Vagina (tissue), 2 donors: ENCODE measurements around the gene CNTN5. TPM values are rescaled to one million over a fixed set of nuclear protein-coding genes. Genes with fewer than 3 reads are reported as not detected.

Experiments
- DNase-seq, 2 donors: peaks; one replicate each; pipeline ENCODE4 v3.0.0-alpha.2; 2017; ENCODE audit errors: extremely low spot score in 2 of 2
- H3K27ac ChIP-seq: fragments of 200-600 bp; sonication (generic); one replicate; pipeline ENCODE4 v1.5.1; 2019
- H3K27me3 ChIP-seq: fragments of 200-600 bp; sonication (generic); one replicate; pipeline ENCODE4 v1.5.1; 2019
- H3K36me3 ChIP-seq, 2 donors: fragments of 200-600 bp; sonication (generic); one replicate each; pipeline ENCODE4 v1.5.1; 2017 to 2019
- H3K4me1 ChIP-seq: fragments of 200-600 bp; sonication (generic); one replicate; pipeline ENCODE4 v1.5.1; 2019
- H3K4me3 ChIP-seq, 2 donors: fragments of 200-600 bp; sonication (generic); 1 replicate in 1 of 2; 2 replicates in 1 of 2; pipeline ENCODE4 v1.5.1; 2016 to 2019
- H3K9me3 ChIP-seq: fragments of 200-600 bp; sonication (generic); one replicate; pipeline ENCODE4 v1.5.1; 2019
- POLR2A ChIP-seq, 2 donors: fragments of 450-650 bp; IDR thresholded peaks; one replicate each; pipeline ENCODE4 v1.6.1; 2017; ENCODE audit warnings: antibody characterized with exemption in 2 of 2, mild to moderate bottlenecking in 2 of 2, moderate library complexity in 2 of 2
- POLR2AphosphoS5 ChIP-seq, 2 donors: sonication (generic); formaldehyde crosslinking; IDR thresholded peaks; one replicate each; pipeline ENCODE4 v1.9.0; 2017; ENCODE audit warnings: antibody characterized with exemption in 2 of 2, mild to moderate bottlenecking in 2 of 2, low read depth in 1 of 2; ENCODE audit not compliant: insufficient read depth in 1 of 2
- intact Hi-C: fragments of 100-400 bp; cut with DNase I; formaldehyde crosslinking; loops from one replicate; pipeline ENCODE4 v1.15.1; 2023
- total RNA-seq: library from RNA; depleted of rRNA; stranded (reverse); fragments of >200 nt; gene quantifications from one replicate; pipeline ENCODE4 v1.2.3, GENCODE V29; 2016
- TF ChIP-seq, protein P1 (sequence below), 3 experiments: fragments of 450-650 bp in 2 of 3; fragments of 200-600 bp in 1 of 3; sonication (generic) in 1 of 3; IDR thresholded peaks; one replicate each; pipeline ENCODE4 v1.5.1; 2017 to 2019; ENCODE audit warnings: antibody characterized with exemption in 3 of 3, mild to moderate bottlenecking in 2 of 3, moderate library complexity in 2 of 3

The CNTN5 gene
- total RNA-seq, 1 donor from 2014 or later = 0.25 TPM

DNA sequence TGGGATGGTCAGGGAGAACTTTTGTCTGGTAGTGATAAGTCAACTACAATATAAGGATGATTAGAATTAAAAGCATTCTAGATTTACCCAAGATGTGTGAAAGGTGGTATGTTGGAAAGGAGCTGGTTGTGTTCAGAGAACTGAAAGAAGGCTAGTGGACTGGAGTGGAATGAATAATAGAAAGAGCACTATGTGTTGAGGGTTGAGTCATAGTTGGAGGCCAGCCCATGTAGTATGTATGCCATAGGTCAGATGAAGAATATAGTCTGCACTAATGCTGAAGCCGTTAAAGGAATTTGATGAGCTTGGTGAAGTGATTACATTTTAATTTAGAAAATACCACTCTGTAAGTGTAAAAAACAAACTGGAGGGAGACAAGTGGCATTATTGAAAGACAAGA, 514.1 kb downstream of the CNTN5 start:
- TF ChIP-seq POLR2AphosphoS5 (IDR thresholded peaks at IDR 0.05; ENCODE audit: insufficient read depth in 1 of 2, low read depth in 1 of 2) = no peak
- TF ChIP-seq, protein P1, sequence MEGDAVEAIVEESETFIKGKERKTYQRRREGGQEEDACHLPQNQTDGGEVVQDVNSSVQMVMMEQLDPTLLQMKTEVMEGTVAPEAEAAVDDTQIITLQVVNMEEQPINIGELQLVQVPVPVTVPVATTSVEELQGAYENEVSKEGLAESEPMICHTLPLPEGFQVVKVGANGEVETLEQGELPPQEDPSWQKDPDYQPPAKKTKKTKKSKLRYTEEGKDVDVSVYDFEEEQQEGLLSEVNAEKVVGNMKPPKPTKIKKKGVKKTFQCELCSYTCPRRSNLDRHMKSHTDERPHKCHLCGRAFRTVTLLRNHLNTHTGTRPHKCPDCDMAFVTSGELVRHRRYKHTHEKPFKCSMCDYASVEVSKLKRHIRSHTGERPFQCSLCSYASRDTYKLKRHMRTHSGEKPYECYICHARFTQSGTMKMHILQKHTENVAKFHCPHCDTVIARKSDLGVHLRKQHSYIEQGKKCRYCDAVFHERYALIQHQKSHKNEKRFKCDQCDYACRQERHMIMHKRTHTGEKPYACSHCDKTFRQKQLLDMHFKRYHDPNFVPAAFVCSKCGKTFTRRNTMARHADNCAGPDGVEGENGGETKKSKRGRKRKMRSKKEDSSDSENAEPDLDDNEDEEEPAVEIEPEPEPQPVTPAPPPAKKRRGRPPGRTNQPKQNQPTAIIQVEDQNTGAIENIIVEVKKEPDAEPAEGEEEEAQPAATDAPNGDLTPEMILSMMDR (IDR thresholded peaks at IDR 0.05) = no peak
- no peak for TF ChIP-seq POLR2A (IDR thresholded peaks at IDR 0.05)

DNA sequence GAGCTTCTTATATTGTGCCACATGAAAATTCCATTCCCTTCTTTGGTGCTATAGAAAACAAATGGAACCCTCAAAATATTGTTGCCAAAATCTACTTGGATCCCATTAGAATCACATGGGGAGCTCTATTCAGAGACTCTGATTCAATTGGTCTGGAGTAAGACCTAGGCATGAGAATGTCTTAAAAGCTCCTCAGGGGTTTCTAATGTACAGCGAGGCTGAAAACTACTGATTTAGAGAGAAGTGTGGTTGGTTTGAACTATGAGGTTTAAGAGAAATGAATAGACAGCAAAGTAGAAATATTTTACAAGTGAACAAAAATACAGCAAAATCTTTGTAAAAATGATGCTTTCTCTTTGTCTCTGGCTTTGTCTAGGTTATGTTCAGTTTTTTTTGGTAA, 514.7 kb downstream of the CNTN5 start:
- Histone ChIP-seq H3K4me1 (no peaks in the 10 kb centered on the region), H3K4me3 (no peak overlapping the region), H3K36me3 (no peaks in the 10 kb centered on the region), H3K27me3 (no peaks in the 10 kb centered on the region), H3K9me3 (no peaks in the 10 kb centered on the region), H3K27ac (no peak overlapping the region)
- TF ChIP-seq POLR2AphosphoS5 (IDR thresholded peaks at IDR 0.05; ENCODE audit: insufficient read depth in 1 of 2, low read depth in 1 of 2) = no peak
- TF ChIP-seq POLR2A (IDR thresholded peaks at IDR 0.05) = no peak
- TF ChIP-seq, protein P1 (IDR thresholded peaks at IDR 0.05) = no peak
- intact Hi-C loops = no loop called here
- no peak for DNase-seq

More for the DNA sequence above, 514.1 kb downstream of the CNTN5 start:
- H3K27me3 ChIP-seq = no peaks in the 10 kb centered on the region
- H3K27ac ChIP-seq = no peak overlapping the region
- intact Hi-C loops = no loop called here
- no peaks in the 10 kb centered on the region for H3K9me3 ChIP-seq
- DNase-seq = no peak
- H3K36me3 ChIP-seq = no peaks in the 10 kb centered on the region
- no peaks in the 10 kb centered on the region for H3K4me1 ChIP-seq
- no peak overlapping the region for H3K4me3 ChIP-seq

DNA sequence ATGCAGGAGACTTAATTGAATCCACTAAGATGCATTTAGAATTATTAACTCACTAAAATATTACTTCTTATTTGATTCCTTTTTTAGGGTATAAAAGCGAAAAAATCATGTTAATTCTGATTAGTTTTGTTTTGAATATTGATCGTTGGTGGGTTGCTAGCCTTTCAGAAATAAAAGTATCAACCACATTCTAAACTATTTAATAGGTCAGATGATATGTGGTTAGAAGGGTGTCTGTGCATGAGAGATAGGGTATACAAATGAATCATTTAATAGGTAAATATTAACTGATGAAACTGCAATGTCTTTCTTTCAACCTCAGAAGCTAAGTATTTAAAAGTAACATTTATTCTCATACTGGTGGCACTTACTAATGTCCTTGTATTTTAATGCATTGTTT, 515.1 kb downstream of the CNTN5 start:
- no peak overlapping the region for H3K27ac ChIP-seq
- no peaks in the 10 kb centered on the region for H3K36me3 ChIP-seq
- DNase-seq = no peak
- H3K4me3 ChIP-seq = no peak overlapping the region
- no peaks in the 10 kb centered on the region for H3K9me3 ChIP-seq
- intact Hi-C loops = no loop called here
- H3K27me3 ChIP-seq = no peaks in the 10 kb centered on the region
- no peaks in the 10 kb centered on the region for H3K4me1 ChIP-seq
- TF ChIP-seq POLR2AphosphoS5 (IDR thresholded peaks at IDR 0.05; ENCODE audit: insufficient read depth in 1 of 2, low read depth in 1 of 2) = no peak

DNA sequence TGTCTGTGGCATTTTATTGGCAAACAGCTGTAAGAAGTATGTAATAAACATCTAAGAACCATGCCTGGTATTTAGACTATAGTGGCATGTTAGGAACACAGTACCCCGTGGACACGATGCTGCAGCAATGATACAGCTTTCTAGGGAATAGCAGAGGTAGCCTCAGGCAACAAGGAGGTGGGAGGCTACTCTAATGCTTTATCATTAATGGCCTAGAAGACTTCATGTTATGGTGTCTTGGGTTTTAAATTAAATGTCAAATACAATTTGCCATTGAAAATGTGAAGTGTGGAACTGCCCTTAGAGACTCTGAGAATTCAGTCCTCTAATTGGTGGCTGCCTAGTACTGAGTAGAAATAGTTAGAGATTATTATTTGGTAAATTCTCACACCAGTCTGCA, 516.9 kb downstream of the CNTN5 start:
- no peaks in the 10 kb centered on the region for H3K36me3 ChIP-seq
- H3K27ac ChIP-seq = no peak overlapping the region
- H3K4me1 ChIP-seq = no peaks in the 10 kb centered on the region
- TF ChIP-seq, protein P1 (IDR thresholded peaks at IDR 0.05) = no peak
- TF ChIP-seq POLR2A (IDR thresholded peaks at IDR 0.05) = no peak
- TF ChIP-seq POLR2AphosphoS5 (IDR thresholded peaks at IDR 0.05; ENCODE audit: insufficient read depth in 1 of 2, low read depth in 1 of 2) = no peak
- intact Hi-C loops = no loop called here
- H3K27me3 ChIP-seq = no peaks in the 10 kb centered on the region
- H3K4me3 ChIP-seq = no peak overlapping the region
- H3K9me3 ChIP-seq = no peaks in the 10 kb centered on the region
- DNase-seq = no peak

DNA sequence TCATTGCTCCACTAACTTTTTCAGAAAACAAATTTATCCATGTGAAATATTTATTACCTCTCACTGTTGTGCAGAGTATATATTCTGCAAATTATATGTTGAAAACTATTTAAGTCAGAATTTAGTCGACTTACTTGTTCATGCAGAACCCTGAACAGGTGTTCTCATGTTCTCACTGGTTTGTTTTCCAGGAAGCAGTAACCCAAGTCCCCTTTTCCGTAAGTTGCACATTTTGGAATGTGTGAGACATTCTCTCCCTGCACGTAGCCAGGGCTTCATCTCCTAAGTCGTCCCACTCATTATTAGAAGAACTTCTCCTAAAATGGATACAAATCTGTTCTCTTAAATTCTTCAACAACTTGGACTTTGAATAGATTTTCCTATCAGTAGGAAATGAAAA, 524.9 kb downstream of the CNTN5 start:
- no peaks in the 10 kb centered on the region for H3K9me3 ChIP-seq
- H3K36me3 ChIP-seq = no peaks in the 10 kb centered on the region
- H3K4me1 ChIP-seq = no peaks in the 10 kb centered on the region
- intact Hi-C loops = no loop called here
- no peak overlapping the region for H3K27ac ChIP-seq
- DNase-seq = no peak
- TF ChIP-seq POLR2A (IDR thresholded peaks at IDR 0.05) (no peak), POLR2AphosphoS5 (IDR thresholded peaks at IDR 0.05; ENCODE audit: insufficient read depth in 1 of 2, low read depth in 1 of 2) (no peak)
- TF ChIP-seq, protein P1 (IDR thresholded peaks at IDR 0.05) = no peak
- no peak overlapping the region for H3K4me3 ChIP-seq
- H3K27me3 ChIP-seq = no peaks in the 10 kb centered on the region

DNA sequence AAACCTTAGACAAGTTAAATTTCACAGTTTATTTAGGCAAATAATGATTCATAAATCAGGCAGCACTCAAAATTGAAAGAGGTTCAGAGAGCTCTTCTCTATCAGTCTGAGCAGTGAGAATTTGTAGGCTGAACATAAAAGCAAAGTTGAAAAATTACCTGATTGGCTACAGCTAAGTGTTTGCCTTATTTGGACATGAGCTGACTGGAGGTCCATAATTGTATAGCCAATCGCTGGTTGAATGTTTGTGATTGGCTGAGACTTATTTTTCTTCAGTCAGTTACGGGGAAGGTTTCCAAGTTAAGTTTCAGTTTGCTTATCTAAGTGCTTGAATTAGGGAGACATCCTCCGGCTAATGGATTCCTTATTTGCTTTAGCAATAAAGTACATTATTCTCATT, 527.5 kb downstream of the CNTN5 start:
- DNase-seq = no peak
- Histone ChIP-seq H3K27ac (no peak overlapping the region), H3K27me3 (no peaks in the 10 kb centered on the region), H3K4me3 (no peak overlapping the region), H3K36me3 (no peaks in the 10 kb centered on the region), H3K4me1 (no peaks in the 10 kb centered on the region), H3K9me3 (no peaks in the 10 kb centered on the region)
- intact Hi-C loops = no loop called here
- TF ChIP-seq, protein P1 (IDR thresholded peaks at IDR 0.05) = no peak
- no peak for TF ChIP-seq POLR2A (IDR thresholded peaks at IDR 0.05)
- no peak for TF ChIP-seq POLR2AphosphoS5 (IDR thresholded peaks at IDR 0.05; ENCODE audit: insufficient read depth in 1 of 2, low read depth in 1 of 2)
